PC-3 (cell line): ENCODE data around the gene KLHL12.

Experiments
- EZH2 ChIP-seq: fragments of 300-600 bp; sonication (generic); IDR thresholded peaks from one replicate; pipeline ENCODE4 v1.6.1; 2017; ENCODE audit warnings: antibody characterized with exemption, mild to moderate bottlenecking, low read length; ENCODE audit not compliant: unreplicated experiment
- EZH2phosphoT487 ChIP-seq: fragments of 300-600 bp; sonication (generic); IDR thresholded peaks from 2 replicates; pipeline ENCODE4 v1.6.1; 2018; ENCODE audit warnings: mild to moderate bottlenecking, antibody characterized with exemption, low read length, borderline replicate concordance
- TF ChIP-seq, protein P1 (sequence below): fragments of 300-600 bp; sonication (generic); conservative IDR thresholded peaks from 2 replicates; pipeline ENCODE4 v1.5.1; 2017; ENCODE audit warnings: antibody characterized with exemption, low read depth, mild to moderate bottlenecking, low read length

DNA sequence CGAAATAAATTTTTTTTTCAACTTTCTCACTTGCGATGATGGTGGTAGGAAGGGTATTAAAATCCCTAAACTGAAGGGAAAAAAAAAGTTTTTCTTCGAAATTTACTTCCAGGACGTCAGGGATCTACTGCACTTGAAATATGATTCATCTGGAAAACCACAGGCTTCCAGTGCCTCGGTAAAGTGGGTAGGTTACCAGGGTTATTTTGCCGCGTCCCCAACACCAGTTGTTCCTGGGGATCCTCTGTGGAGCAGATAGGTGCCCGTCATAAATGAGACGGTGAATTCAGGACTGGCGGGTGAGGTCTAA is 38.9 kb downstream of the KLHL12 start:
- TF ChIP-seq, protein P1, sequence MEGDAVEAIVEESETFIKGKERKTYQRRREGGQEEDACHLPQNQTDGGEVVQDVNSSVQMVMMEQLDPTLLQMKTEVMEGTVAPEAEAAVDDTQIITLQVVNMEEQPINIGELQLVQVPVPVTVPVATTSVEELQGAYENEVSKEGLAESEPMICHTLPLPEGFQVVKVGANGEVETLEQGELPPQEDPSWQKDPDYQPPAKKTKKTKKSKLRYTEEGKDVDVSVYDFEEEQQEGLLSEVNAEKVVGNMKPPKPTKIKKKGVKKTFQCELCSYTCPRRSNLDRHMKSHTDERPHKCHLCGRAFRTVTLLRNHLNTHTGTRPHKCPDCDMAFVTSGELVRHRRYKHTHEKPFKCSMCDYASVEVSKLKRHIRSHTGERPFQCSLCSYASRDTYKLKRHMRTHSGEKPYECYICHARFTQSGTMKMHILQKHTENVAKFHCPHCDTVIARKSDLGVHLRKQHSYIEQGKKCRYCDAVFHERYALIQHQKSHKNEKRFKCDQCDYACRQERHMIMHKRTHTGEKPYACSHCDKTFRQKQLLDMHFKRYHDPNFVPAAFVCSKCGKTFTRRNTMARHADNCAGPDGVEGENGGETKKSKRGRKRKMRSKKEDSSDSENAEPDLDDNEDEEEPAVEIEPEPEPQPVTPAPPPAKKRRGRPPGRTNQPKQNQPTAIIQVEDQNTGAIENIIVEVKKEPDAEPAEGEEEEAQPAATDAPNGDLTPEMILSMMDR = no peak
- no peak for TF ChIP-seq EZH2phosphoT487
- TF ChIP-seq EZH2 = no peak
